A673 (cell line): Measurements from ENCODE around the gene ESD. TPM values are rescaled to one million over a fixed set of nuclear protein-coding genes. Genes with fewer than 3 reads are reported as not detected.

Source experiments
- BruUV-seq: library from RNA; stranded (reverse); fragments of 400-500 nt; replicated peaks from 2 replicates; lab custom pipeline; 2021; lab: Mats Ljungman, UMichigan
- CTCF ChIA-PET: fragments of 300-600 bp; sonication (Branson Sonifier 250); formaldehyde crosslinking; loops from one replicate; lab custom pipeline; 2022; ENCODE audit warnings: antibody characterized with exemption; lab: Charles Lee
- POLR2A ChIA-PET: fragments of 300-600 bp; sonication (Branson Sonifier 250); formaldehyde crosslinking; loops from one replicate; lab custom pipeline; 2022; ENCODE audit warnings: antibody characterized with exemption; ENCODE audit not compliant: low non-redundant PET; lab: Charles Lee
- DNase-seq: peaks from one replicate; pipeline ENCODE4 v3.0.0-alpha.2; 2015; ENCODE audit warnings: low spot score
- H3K27ac ChIP-seq: fragments of 200-600 bp; sonication (generic); 2 replicates; pipeline ENCODE4 v1.5.1; 2016; ENCODE audit warnings: mixed run types, low read depth, mild to moderate bottlenecking, mixed read lengths, antibody characterized with exemption, low read length; ENCODE audit not compliant: poor library complexity, severe bottlenecking
- H3K27me3 ChIP-seq: fragments of 200-600 bp; sonication (generic); replicated peaks from 2 replicates; pipeline ENCODE4 v1.6.1; 2017; ENCODE audit warnings: mixed run types, low read depth, mild to moderate bottlenecking, mixed read lengths, antibody characterized with exemption, low read length; ENCODE audit not compliant: insufficient read depth, poor library complexity
- H3K36me3 ChIP-seq: fragments of 200-600 bp; sonication (generic); 2 replicates; pipeline ENCODE4 v1.6.1; 2016; ENCODE audit warnings: mixed run types, mild to moderate bottlenecking, mixed read lengths, antibody characterized with exemption, low read length; ENCODE audit not compliant: insufficient read depth, poor library complexity, severe bottlenecking
- H3K4me1 ChIP-seq: fragments of 200-600 bp; sonication (generic); 2 replicates; pipeline ENCODE4 v1.6.1; 2017; ENCODE audit warnings: mixed run types, mild to moderate bottlenecking, mixed read lengths, antibody characterized with exemption, low read length; ENCODE audit not compliant: insufficient read depth, poor library complexity, severe bottlenecking
- H3K4me3 ChIP-seq: fragments of 200-600 bp; sonication (generic); 2 replicates; pipeline ENCODE4 v1.5.1; 2016; ENCODE audit warnings: low read depth, mixed run types, mild to moderate bottlenecking, mixed read lengths, low read length; ENCODE audit not compliant: poor library complexity, severe bottlenecking
- H3K9me3 ChIP-seq: fragments of 200-600 bp; sonication (generic); 2 replicates; pipeline ENCODE4 v1.6.1; 2016; ENCODE audit warnings: mixed run types, low read depth, mild to moderate bottlenecking, mixed read lengths, antibody characterized with exemption, low read length; ENCODE audit not compliant: poor library complexity, severe bottlenecking
- CTCF ChIP-seq: fragments of 300-800, 200-600 bp; sonication (generic); conservative IDR thresholded peaks from 2 replicates; pipeline ENCODE4 v1.5.1; 2017; ENCODE audit warnings: low read depth, mild to moderate bottlenecking, antibody characterized with exemption, low read length, moderate library complexity, mixed read lengths
- EZH2 ChIP-seq: fragments of 200-600 bp; sonication (generic); IDR thresholded peaks from 2 replicates; pipeline ENCODE4 v1.6.1; 2017; ENCODE audit warnings: borderline replicate concordance, low read depth, mild to moderate bottlenecking, mixed read lengths, antibody characterized with exemption, low read length; ENCODE audit not compliant: poor library complexity, severe bottlenecking
- intact Hi-C: fragments of 100-400 bp; cut with micrococcal nuclease; formaldehyde crosslinking; loops from one replicate; pipeline ENCODE4 v1.10.0; 2022; ENCODE audit not compliant: unreplicated experiment
- total RNA-seq: library from RNA; stranded (reverse); gene quantifications from 2 replicates; pipeline ENCODE4 v1.2.3, GENCODE V29; 2021

ESD gene
- total RNA-seq, 1 experiment from 2014 or later: 167 TPM

DNA sequence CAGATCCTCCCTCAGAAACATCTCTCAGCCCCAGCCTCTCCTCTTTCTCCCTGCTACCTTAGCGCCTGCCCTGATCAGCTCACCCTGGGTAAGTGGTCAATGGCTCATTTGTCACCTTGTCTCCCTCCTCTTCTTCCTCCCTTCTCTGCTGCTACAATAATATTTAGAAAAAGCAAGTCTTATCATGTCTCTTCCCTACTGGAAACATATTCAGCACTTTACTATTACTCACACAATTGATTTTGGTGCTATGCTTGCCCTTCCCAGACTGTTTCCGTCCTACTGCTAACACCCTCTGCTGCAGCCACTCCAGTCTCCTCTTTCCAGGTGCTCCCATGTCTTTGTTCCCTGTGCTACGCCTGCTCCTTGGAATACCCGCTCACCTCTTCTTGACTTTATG is 35.8 kb downstream of the ESD start:
- no peak overlapping the region for H3K27ac ChIP-seq
- H3K4me1 ChIP-seq: peaks cover 16% of the 10 kb centered on the region
- POLR2A ChIA-PET: no interaction called here
- TF ChIP-seq EZH2 (no peak), CTCF (no peak)
- CTCF ChIA-PET: no interaction called here
- H3K27me3 ChIP-seq: no peaks in the 10 kb centered on the region
- H3K9me3 ChIP-seq: no peaks in the 10 kb centered on the region
- H3K4me3 ChIP-seq: no peak overlapping the region
- DNase-seq: no peak
- no peaks in the 10 kb centered on the region for H3K36me3 ChIP-seq
- no TSS peak for BruUV-seq
- intact Hi-C loops: no loop called here

GRCh38 chr13:46759846-46760245 is 37.1 kb downstream of the ESD start:
- BruUV-seq: no TSS peak
- no peaks in the 10 kb centered on the region for H3K36me3 ChIP-seq
- no peaks in the 10 kb centered on the region for H3K27me3 ChIP-seq
- H3K9me3 ChIP-seq: no peaks in the 10 kb centered on the region
- H3K27ac ChIP-seq: peak overlapping the region; percentile 60
- DNase-seq: peak; percentile 10
- CTCF ChIA-PET: no interaction called here
- no peak for TF ChIP-seq EZH2
- no peak for TF ChIP-seq CTCF
- H3K4me1 ChIP-seq: peaks cover 16% of the 10 kb centered on the region
- intact Hi-C loops: no loop called here
- H3K4me3 ChIP-seq: no peak overlapping the region
- POLR2A ChIA-PET: no interaction called here

DNA sequence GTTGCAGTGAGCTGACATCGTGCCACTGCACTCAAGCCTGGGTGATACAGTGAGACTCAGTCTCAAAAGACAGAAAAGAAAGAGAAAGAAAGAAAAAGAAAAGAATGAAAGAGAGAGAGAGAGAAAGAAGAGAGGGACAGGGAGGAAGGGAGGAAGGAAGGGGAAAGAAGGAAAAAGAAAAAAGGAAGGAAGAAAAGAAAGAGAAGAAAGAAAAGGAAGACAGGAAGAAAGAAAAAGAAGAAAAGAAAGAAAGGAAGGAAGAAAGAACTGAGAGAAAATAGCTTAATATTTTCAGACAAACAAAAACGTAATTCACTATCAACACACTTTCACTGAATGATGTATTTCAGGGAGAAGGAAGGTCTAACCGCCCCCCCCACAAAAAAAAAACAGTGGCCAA is 39.3 kb downstream of the ESD start:
- no TSS peak for BruUV-seq
- no peak for DNase-seq
- peaks cover 7% of the 10 kb centered on the region for H3K4me1 ChIP-seq
- H3K27me3 ChIP-seq: no peaks in the 10 kb centered on the region
- POLR2A ChIA-PET: no interaction called here
- CTCF ChIA-PET: no interaction called here
- no peak for TF ChIP-seq EZH2
- no peak for TF ChIP-seq CTCF
- intact Hi-C loops: no loop called here
- no peak overlapping the region for H3K27ac ChIP-seq
- H3K9me3 ChIP-seq: no peaks in the 10 kb centered on the region
- H3K36me3 ChIP-seq: no peaks in the 10 kb centered on the region
- no peak overlapping the region for H3K4me3 ChIP-seq
